Astrocyte (in vitro differentiated cells and primary cell): ENCODE data around the gene NNT. TPM values are rescaled to one million over a fixed set of nuclear protein-coding genes. Genes with fewer than 3 reads are reported as not detected.

Experiments used
- DNase-seq: peaks from one replicate; pipeline ENCODE4 v3.0.0-alpha.2; 2010; ENCODE audit warnings: low read depth
- FAIRE-seq: peaks from 2 replicates; lab custom pipeline; 2011; peaks lifted over from hg19 to GRCh38; lab: Jason Lieb, UNC
- H2AFZ ChIP-seq: 2 replicates; pipeline ENCODE4 v1.6.0; 2012; ENCODE audit warnings: low read depth, low read length, inconsistent platforms
- H3K27ac ChIP-seq: 2 replicates; pipeline ENCODE4 v1.5.1; 2011; ENCODE audit warnings: low read depth, low read length, inconsistent platforms
- H3K27me3 ChIP-seq: 2 replicates; pipeline ENCODE4 v1.6.0; 2011; ENCODE audit warnings: low read length, inconsistent platforms; ENCODE audit not compliant: insufficient read depth
- H3K36me3 ChIP-seq: 2 replicates; pipeline ENCODE4 v1.5.1; 2011; ENCODE audit warnings: low read length, inconsistent platforms; ENCODE audit not compliant: insufficient read depth
- H3K4me1 ChIP-seq: 2 replicates; pipeline ENCODE4 v1.5.1; 2011; ENCODE audit warnings: low read length, inconsistent platforms; ENCODE audit not compliant: insufficient read depth
- H3K4me2 ChIP-seq: 2 replicates; pipeline ENCODE4 v1.6.0; 2012; ENCODE audit warnings: low read length, inconsistent platforms
- H3K4me3 ChIP-seq: 2 replicates; pipeline ENCODE4 v1.5.1; 2011; ENCODE audit warnings: low read depth, mild to moderate bottlenecking, low read length, inconsistent platforms; ENCODE audit not compliant: insufficient read depth
- H3K79me2 ChIP-seq: 2 replicates; pipeline ENCODE4 v1.6.0; 2012; ENCODE audit warnings: mild to moderate bottlenecking, low read length, inconsistent platforms; ENCODE audit not compliant: insufficient read depth
- H3K9ac ChIP-seq: 2 replicates; pipeline ENCODE4 v1.6.0; 2012; ENCODE audit warnings: mild to moderate bottlenecking, low read length, inconsistent platforms
- H3K9me3 ChIP-seq: 2 replicates; pipeline ENCODE4 v1.5.1; 2012; ENCODE audit warnings: low read depth, mild to moderate bottlenecking, low read length, inconsistent platforms; ENCODE audit not compliant: insufficient read depth
- H4K20me1 ChIP-seq: 2 replicates; pipeline ENCODE4 v1.6.0; 2012; ENCODE audit warnings: low read length, inconsistent platforms; ENCODE audit not compliant: insufficient read depth
- H3K27ac Mint-ChIP-seq: one replicate; pipeline ENCODE4 v1.8.0; 2021; ENCODE audit warnings: mild to moderate bottlenecking, mixed read lengths; ENCODE audit not compliant: unreplicated experiment
- H3K27me3 Mint-ChIP-seq: one replicate; pipeline ENCODE4 v1.8.0; 2021; ENCODE audit warnings: low read depth, mixed read lengths; ENCODE audit not compliant: unreplicated experiment
- H3K36me3 Mint-ChIP-seq: one replicate; pipeline ENCODE4 v1.8.0; 2021; ENCODE audit warnings: low read depth, mixed read lengths; ENCODE audit not compliant: unreplicated experiment
- H3K4me1 Mint-ChIP-seq: one replicate; pipeline ENCODE4 v1.8.0; 2021; ENCODE audit warnings: low read depth, mixed read lengths; ENCODE audit not compliant: unreplicated experiment
- H3K4me3 Mint-ChIP-seq: one replicate; pipeline ENCODE4 v1.8.0; 2021; ENCODE audit warnings: mild to moderate bottlenecking, moderate library complexity, mixed read lengths; ENCODE audit not compliant: unreplicated experiment
- H3K9me3 Mint-ChIP-seq: one replicate; pipeline ENCODE4 v1.8.0; 2021; ENCODE audit warnings: mild to moderate bottlenecking, mixed read lengths; ENCODE audit not compliant: unreplicated experiment
- EZH2 ChIP-seq: IDR thresholded peaks from 2 replicates; pipeline ENCODE4 v1.6.1; 2012; ENCODE audit warnings: mild to moderate bottlenecking, low read length, inconsistent platforms; ENCODE audit not compliant: insufficient read depth
- total RNA-seq: library from RNA; stranded (reverse); gene quantifications from 2 replicates; pipeline ENCODE4 v1.2.1, GENCODE V29; 2021
- TF ChIP-seq, protein P1 (sequence below): IDR thresholded peaks from 2 replicates; pipeline ENCODE4 v1.5.1; 2011; ENCODE audit warnings: low read depth, mild to moderate bottlenecking, inconsistent platforms, low read length, moderate library complexity; ENCODE audit not compliant: insufficient read depth

NNT gene
- total RNA-seq, 1 donor from 2014 or later = 44.3 TPM

DNA sequence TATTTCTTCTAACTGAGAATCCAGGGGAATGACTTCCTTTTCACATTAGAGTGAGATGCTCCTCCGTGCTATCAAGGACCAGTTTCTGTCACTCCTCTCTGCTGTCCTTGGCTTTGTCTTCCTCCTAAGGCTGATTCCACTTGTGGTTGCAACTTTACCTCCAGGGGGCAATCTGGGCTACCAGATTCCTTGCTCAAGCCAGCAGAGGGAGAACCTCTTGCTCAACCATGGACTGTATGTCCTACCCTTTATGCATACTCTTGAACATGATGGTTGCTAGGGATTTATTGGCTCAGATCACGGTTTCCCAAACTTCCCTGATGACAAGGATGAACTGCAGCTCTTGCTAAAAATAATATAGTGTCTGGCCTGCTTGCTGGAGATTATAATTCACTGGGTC, 24.0 kb downstream of the NNT start:
- Histone ChIP-seq H3K27ac (no peak overlapping the region), H4K20me1 (peaks cover 6% of the 10 kb centered on the region), H3K9me3 (no peaks in the 10 kb centered on the region), H2AFZ (no peak overlapping the region), H3K27me3 (no peaks in the 10 kb centered on the region), H3K4me2 (no peak overlapping the region), H3K36me3 (no peaks in the 10 kb centered on the region), H3K4me3 (no peak overlapping the region), H3K4me1 (no peaks in the 10 kb centered on the region), H3K79me2 (no peaks in the 10 kb centered on the region), H3K9ac (no peak overlapping the region)
- no peaks in the 10 kb centered on the region for H3K27me3 Mint-ChIP-seq
- peaks cover 2% of the 10 kb centered on the region for H3K36me3 Mint-ChIP-seq
- no peak for DNase-seq
- FAIRE-seq = no peak
- H3K4me3 Mint-ChIP-seq = no peak overlapping the region
- no peak overlapping the region for H3K27ac Mint-ChIP-seq
- peaks cover 7% of the 10 kb centered on the region for H3K4me1 Mint-ChIP-seq
- no peak for TF ChIP-seq EZH2
- TF ChIP-seq, protein P1, sequence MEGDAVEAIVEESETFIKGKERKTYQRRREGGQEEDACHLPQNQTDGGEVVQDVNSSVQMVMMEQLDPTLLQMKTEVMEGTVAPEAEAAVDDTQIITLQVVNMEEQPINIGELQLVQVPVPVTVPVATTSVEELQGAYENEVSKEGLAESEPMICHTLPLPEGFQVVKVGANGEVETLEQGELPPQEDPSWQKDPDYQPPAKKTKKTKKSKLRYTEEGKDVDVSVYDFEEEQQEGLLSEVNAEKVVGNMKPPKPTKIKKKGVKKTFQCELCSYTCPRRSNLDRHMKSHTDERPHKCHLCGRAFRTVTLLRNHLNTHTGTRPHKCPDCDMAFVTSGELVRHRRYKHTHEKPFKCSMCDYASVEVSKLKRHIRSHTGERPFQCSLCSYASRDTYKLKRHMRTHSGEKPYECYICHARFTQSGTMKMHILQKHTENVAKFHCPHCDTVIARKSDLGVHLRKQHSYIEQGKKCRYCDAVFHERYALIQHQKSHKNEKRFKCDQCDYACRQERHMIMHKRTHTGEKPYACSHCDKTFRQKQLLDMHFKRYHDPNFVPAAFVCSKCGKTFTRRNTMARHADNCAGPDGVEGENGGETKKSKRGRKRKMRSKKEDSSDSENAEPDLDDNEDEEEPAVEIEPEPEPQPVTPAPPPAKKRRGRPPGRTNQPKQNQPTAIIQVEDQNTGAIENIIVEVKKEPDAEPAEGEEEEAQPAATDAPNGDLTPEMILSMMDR = peak; percentile 50
- H3K9me3 Mint-ChIP-seq = no peaks in the 10 kb centered on the region

DNA sequence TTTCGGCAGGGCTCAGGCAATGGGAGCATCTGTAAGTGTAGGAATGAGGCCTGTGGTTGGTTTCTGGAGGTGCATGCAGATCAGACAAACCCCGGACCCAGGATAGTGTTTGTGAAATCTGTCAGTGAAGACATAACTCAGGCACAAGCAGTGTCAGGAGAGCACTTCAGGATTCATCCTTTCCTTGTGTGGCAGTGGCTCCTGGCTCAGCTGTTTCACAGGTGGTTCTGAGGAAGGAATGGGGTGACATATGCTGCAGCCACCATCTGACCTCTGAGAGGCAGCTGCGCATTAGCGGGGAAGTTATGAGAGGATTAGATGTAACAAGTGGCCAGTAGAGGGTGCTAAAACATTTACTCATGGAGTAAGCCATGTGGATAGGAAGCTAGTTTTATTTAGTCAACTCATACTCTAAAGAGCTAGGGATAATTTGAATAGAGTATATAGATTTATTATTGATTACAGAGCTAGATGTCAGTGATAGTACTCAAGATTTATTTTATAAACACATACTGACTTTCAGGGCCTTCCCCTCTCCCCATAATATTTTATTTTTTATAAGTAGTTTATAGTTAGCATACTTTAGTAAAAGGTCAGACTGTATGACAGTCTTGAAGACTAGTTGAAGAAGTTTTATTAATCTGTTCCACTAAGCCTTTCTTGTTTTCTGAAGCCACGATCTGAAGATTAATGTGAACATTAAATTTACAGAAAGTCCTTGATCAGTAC, 28.4 kb downstream of the NNT start:
- Mint-ChIP-seq H3K9me3 (no peaks in the 10 kb centered on the region), H3K27me3 (no peaks in the 10 kb centered on the region), H3K27ac (no peak overlapping the region), H3K36me3 (peaks cover 7% of the 10 kb centered on the region), H3K4me1 (peaks cover 14% of the 10 kb centered on the region), H3K4me3 (no peak overlapping the region)
- Histone ChIP-seq H2AFZ (peak overlapping the region; percentile 6), H3K79me2 (peaks cover 4% of the 10 kb centered on the region), H3K27ac (no peak overlapping the region), H3K36me3 (peaks cover 3% of the 10 kb centered on the region), H3K4me3 (no peak overlapping the region), H3K4me1 (no peaks in the 10 kb centered on the region), H3K4me2 (no peak overlapping the region), H4K20me1 (peaks cover 6% of the 10 kb centered on the region), H3K9me3 (no peaks in the 10 kb centered on the region), H3K9ac (no peak overlapping the region), H3K27me3 (no peaks in the 10 kb centered on the region)
- peak; percentile 65 for DNase-seq
- TF ChIP-seq, protein P1 = peak; percentile 76
- no peak for TF ChIP-seq EZH2
- FAIRE-seq = peak; percentile 34

DNA sequence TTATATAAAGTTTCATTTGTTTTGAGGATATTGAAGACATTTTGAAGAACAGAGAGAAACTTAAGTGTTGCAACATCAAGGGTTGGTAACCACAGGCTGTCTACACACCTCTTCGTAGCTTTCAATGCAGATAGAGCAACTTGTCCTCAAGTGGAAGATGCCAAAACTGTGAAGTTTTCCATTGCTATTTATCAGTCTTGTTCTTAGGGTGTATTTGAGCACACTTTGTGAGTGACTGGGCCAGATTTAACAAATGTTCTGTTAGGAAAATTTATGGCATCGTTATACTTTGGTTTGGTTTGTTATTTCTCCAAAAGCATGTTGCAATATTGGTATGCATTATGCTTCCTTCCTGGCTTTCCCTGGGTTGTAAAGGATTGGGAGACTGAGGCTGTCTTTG, 31.6 kb downstream of the NNT start:
- no peak overlapping the region for H3K27ac ChIP-seq
- peaks cover 4% of the 10 kb centered on the region for H3K79me2 ChIP-seq
- DNase-seq = no peak
- no peak overlapping the region for H2AFZ ChIP-seq
- H3K9ac ChIP-seq = no peak overlapping the region
- peaks cover 3% of the 10 kb centered on the region for H3K36me3 ChIP-seq
- no peaks in the 10 kb centered on the region for H3K27me3 Mint-ChIP-seq
- peaks cover 5% of the 10 kb centered on the region for H3K36me3 Mint-ChIP-seq
- H3K4me3 Mint-ChIP-seq = no peak overlapping the region
- H3K4me3 ChIP-seq = no peak overlapping the region
- no peaks in the 10 kb centered on the region for H3K9me3 Mint-ChIP-seq
- H3K4me1 Mint-ChIP-seq = peaks cover 14% of the 10 kb centered on the region
- no peaks in the 10 kb centered on the region for H3K27me3 ChIP-seq
- TF ChIP-seq, protein P1 = no peak
- no peak for TF ChIP-seq EZH2
- H4K20me1 ChIP-seq = peaks cover 6% of the 10 kb centered on the region
- no peaks in the 10 kb centered on the region for H3K9me3 ChIP-seq
- no peaks in the 10 kb centered on the region for H3K4me1 ChIP-seq
- H3K27ac Mint-ChIP-seq = no peak overlapping the region
- no peak for FAIRE-seq
- H3K4me2 ChIP-seq = no peak overlapping the region
